ENCODE data around the gene CYTH3. TPM values are rescaled to one million over a fixed set of nuclear protein-coding genes. Genes with fewer than 3 reads are reported as not detected.

The CYTH3 gene
- total and polyA plus RNA-seq, 11 donors, result 11.1 to 49.7 (median 22.1) TPM

DNA sequence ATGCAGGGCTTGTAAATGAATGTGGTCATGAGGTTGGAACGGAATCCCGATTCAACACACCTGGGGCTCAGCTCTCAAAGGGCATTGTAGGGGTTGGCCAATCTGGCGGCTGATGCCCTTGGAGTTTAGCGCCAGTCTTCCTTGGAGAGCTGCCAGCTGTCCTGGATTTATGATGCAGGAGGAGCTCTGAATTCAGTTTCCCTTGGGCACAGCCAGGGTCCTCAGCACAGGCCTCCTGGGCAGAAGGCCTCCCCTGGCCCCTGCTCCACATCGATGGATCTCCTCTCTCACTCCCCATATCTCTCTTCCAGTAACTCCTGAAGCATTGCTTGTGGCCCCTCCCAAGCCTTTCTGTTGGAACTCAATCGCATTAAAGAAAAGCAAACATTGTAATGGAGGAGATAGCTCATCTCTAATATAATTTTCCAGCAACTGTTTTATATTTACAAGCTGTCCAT is 985 bp upstream of the CYTH3 start:
- ATAC-seq (no peak), DNase-seq (no peak)
- Histone ChIP-seq H3K27me3 (no peaks in the 10 kb centered on the region), H3K4me1 (peaks cover 6 to 42% (median 27%) of the 10 kb centered on the region in 12 donors), H3K9me3 (no peaks in the 10 kb centered on the region), H3K27ac (peak overlapping the region in 1 of 12 donors; percentile 95), H3K4me3 (no peak overlapping the region), H3K36me3 (no peaks in the 10 kb centered on the region)
- 77 to 86% (median 77%) methylated on average over 5 to 6 of the region's 6 CpGs for WGBS, 4 donors
- TF ChIP-seq POLR2A (IDR thresholded peaks at IDR 0.05), result no peak
- TF ChIP-seq, protein P1, sequence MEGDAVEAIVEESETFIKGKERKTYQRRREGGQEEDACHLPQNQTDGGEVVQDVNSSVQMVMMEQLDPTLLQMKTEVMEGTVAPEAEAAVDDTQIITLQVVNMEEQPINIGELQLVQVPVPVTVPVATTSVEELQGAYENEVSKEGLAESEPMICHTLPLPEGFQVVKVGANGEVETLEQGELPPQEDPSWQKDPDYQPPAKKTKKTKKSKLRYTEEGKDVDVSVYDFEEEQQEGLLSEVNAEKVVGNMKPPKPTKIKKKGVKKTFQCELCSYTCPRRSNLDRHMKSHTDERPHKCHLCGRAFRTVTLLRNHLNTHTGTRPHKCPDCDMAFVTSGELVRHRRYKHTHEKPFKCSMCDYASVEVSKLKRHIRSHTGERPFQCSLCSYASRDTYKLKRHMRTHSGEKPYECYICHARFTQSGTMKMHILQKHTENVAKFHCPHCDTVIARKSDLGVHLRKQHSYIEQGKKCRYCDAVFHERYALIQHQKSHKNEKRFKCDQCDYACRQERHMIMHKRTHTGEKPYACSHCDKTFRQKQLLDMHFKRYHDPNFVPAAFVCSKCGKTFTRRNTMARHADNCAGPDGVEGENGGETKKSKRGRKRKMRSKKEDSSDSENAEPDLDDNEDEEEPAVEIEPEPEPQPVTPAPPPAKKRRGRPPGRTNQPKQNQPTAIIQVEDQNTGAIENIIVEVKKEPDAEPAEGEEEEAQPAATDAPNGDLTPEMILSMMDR (IDR thresholded peaks at IDR 0.05), result no peak
- intact Hi-C loops (cut with DNase I), result loop anchor here (2.0 to 10.0 kb wide), 10 partner anchors 41 to 111 kb away; no protein-coding TSS in a partner anchor

GRCh38 chr7:6271694-6272440 is 557 bp downstream of the CYTH3 start:
- Histone ChIP-seq H3K9me3 (no peaks in the 10 kb centered on the region), H3K4me3 (peak overlapping the region; percentile 75 to 98 (median 94)), H3K27ac (peak overlapping the region; percentile 73 to 95 (median 90)), H3K36me3 (no peaks in the 10 kb centered on the region), H3K27me3 (no peaks in the 10 kb centered on the region), H3K4me1 (peaks cover 7 to 50% (median 28%) of the 10 kb centered on the region in 12 donors)
- 0 to 1% (median 1%) methylated on average over 45 to 74 of the region's 74 CpGs for WGBS, 4 donors
- intact Hi-C loops (cut with DNase I), result loop anchor here (2.0 to 10.0 kb wide), 11 partner anchors 40 to 111 kb away; no protein-coding TSS in a partner anchor
- TF ChIP-seq, protein P1 (IDR thresholded peaks at IDR 0.05), result no peak
- no peak for TF ChIP-seq POLR2A (IDR thresholded peaks at IDR 0.05)
- peak in 3 of 4 donors; percentile 3 to 21 (median 16) for ATAC-seq
- peak in 3 of 5 donors; percentile 33 to 59 (median 39) for DNase-seq

- H3K27ac ChIP-seq, result peak overlapping the region; percentile 73 to 95 (median 90)
- 0 to 1% (median 0%) methylated on average over 16 of the region's 16 CpGs for WGBS, 4 donors
- H3K27me3 ChIP-seq, result no peaks in the 10 kb centered on the region
- TF ChIP-seq, protein P1 (IDR thresholded peaks at IDR 0.05), result peak in 11 of 12 donors; percentile 23 to 61 (median 42)
- TF ChIP-seq POLR2A (IDR thresholded peaks at IDR 0.05), result no peak
- H3K9me3 ChIP-seq, result no peaks in the 10 kb centered on the region
- ATAC-seq (peak; percentile 72 to 87 (median 76)), DNase-seq (peak in 4 of 5 donors; percentile 60 to 74 (median 66))
- peaks cover 7 to 52% (median 30%) of the 10 kb centered on the region in 12 donors for H3K4me1 ChIP-seq
- no peaks in the 10 kb centered on the region for H3K36me3 ChIP-seq
- intact Hi-C loops (cut with DNase I), result loop anchor here (2.0 to 10.0 kb wide), 10 partner anchors 39 to 110 kb away; no protein-coding TSS in a partner anchor
- peak overlapping the region; percentile 75 to 98 (median 94) for H3K4me3 ChIP-seq
These were observed 1.3 kb downstream of the CYTH3 start for GRCh38 chr7:6271060-6271658.

- TF ChIP-seq, protein P1 (IDR thresholded peaks at IDR 0.05), result no peak
- no peak for TF ChIP-seq POLR2A (IDR thresholded peaks at IDR 0.05)
- Histone ChIP-seq H3K4me3 (peak overlapping the region in 1 of 12 donors; percentile 2), H3K4me1 (peaks cover 7 to 55% (median 37%) of the 10 kb centered on the region in 12 donors), H3K27me3 (no peaks in the 10 kb centered on the region), H3K9me3 (no peaks in the 10 kb centered on the region), H3K27ac (peak overlapping the region; percentile 3 to 61 (median 37)), H3K36me3 (no peaks in the 10 kb centered on the region)
- DNase-seq (no peak), ATAC-seq (no peak)
- intact Hi-C loops (cut with DNase I), result loop anchor here in 4 of 10 donors (5.0 kb wide), 2 partner anchors 37 to 107 kb away; no protein-coding TSS in a partner anchor
- WGBS, 4 donors, result 23 to 58% (median 43%) methylated on average over 4 of the region's 4 CpGs
These were observed 2.9 kb downstream of the CYTH3 start for GRCh38 chr7:6269527-6269926.
